Natural killer cell (primary cell): Measurements from ENCODE around the gene DEAF1. TPM values are rescaled to one million over a fixed set of nuclear protein-coding genes. Genes with fewer than 3 reads are reported as not detected.

Experiments used
- ATAC-seq, 3 donors: fragments of 150-1000 bp in 2 of 3; fragments of 200-7000 bp in 1 of 3; cut with Tn5 transposase; 1 replicate in 1 of 3; 2 replicates in 2 of 3; pipeline ENCODE4 v1.10.0; 2021; ENCODE audit warnings: mild to moderate bottlenecking in 2 of 3, moderate library complexity in 2 of 3
- DNase-seq, 2 donors: peaks; one replicate each; pipeline versions ENCODE4 v3.0.0 to v3.0.0-alpha.2; 2013 to 2021; ENCODE audit warnings: mixed read lengths in 1 of 2
- H3K27ac ChIP-seq: one replicate; pipeline ENCODE4 v1.5.1; 2013; ENCODE audit warnings: mild to moderate bottlenecking, low read length
- H3K27me3 ChIP-seq: one replicate; pipeline ENCODE4 v1.6.1; 2013; ENCODE audit warnings: low read length; ENCODE audit not compliant: control insufficient read depth, insufficient read depth
- H3K36me3 ChIP-seq: one replicate; pipeline ENCODE4 v1.6.1; 2013; ENCODE audit warnings: low read length; ENCODE audit not compliant: control insufficient read depth, insufficient read depth
- H3K4me1 ChIP-seq: one replicate; pipeline ENCODE4 v1.6.1; 2013; ENCODE audit warnings: low read length; ENCODE audit not compliant: control insufficient read depth, insufficient read depth
- H3K4me3 ChIP-seq: one replicate; pipeline ENCODE4 v1.5.1; 2013; ENCODE audit warnings: low read length
- H3K9me3 ChIP-seq: one replicate; pipeline ENCODE4 v1.6.1; 2013; ENCODE audit warnings: low read length; ENCODE audit not compliant: control insufficient read depth, insufficient read depth
- H3K27ac Mint-ChIP-seq, 2 donors: one replicate each; pipeline ENCODE4 v1.8.0; 2022; ENCODE audit warnings: mild to moderate bottlenecking in 2 of 2, mixed read lengths in 2 of 2, moderate library complexity in 1 of 2
- H3K27me3 Mint-ChIP-seq, 2 donors: one replicate each; pipeline ENCODE4 v1.8.0; 2022; ENCODE audit warnings: low read depth in 2 of 2, mixed read lengths in 2 of 2
- H3K36me3 Mint-ChIP-seq: one replicate; pipeline ENCODE4 v1.8.0; 2022; ENCODE audit warnings: mixed read lengths
- H3K4me1 Mint-ChIP-seq, 2 donors: one replicate each; pipeline ENCODE4 v1.8.0; 2022; ENCODE audit warnings: mixed read lengths in 2 of 2
- H3K4me3 Mint-ChIP-seq: one replicate; pipeline ENCODE4 v1.8.0; 2022; ENCODE audit warnings: mild to moderate bottlenecking, moderate library complexity, mixed read lengths
- H3K9me3 Mint-ChIP-seq, 2 donors: one replicate each; pipeline ENCODE4 v1.8.0; 2022; ENCODE audit warnings: mixed read lengths in 2 of 2
- CTCF ChIP-seq: fragments of 200-600 bp; IDR thresholded peaks from one replicate; pipeline ENCODE4 v1.8.0; 2022; ENCODE audit warnings: antibody characterized with exemption
- WGBS: methylation state at CpG from one replicate; pipeline ENCODE4 v1.1.7; 2013; ENCODE audit warnings: missing lambda C conversion rate; ENCODE audit not compliant: insufficient coverage; 5-methylcytosine and 5-hydroxymethylcytosine counted together
- intact Hi-C: fragments of 100-400 bp; cut with micrococcal nuclease; formaldehyde crosslinking; loops from one replicate; pipeline ENCODE4 v1.14.2; 2022
- total RNA-seq, 4 donors: library from RNA; stranded (reverse); fragments of 120-200 nt in 1 of 4; gene quantifications; one replicate each; pipeline versions ENCODE4 v1.2.3 to v1.2.4, GENCODE V29; 2013 to 2022

Gene DEAF1
- total RNA-seq, 3 donors from 2014 or later (not counting 1 experiment from before 2014, with no cell fraction given) = 25.9 to 26.9 (median 26.8) TPM

DNA sequence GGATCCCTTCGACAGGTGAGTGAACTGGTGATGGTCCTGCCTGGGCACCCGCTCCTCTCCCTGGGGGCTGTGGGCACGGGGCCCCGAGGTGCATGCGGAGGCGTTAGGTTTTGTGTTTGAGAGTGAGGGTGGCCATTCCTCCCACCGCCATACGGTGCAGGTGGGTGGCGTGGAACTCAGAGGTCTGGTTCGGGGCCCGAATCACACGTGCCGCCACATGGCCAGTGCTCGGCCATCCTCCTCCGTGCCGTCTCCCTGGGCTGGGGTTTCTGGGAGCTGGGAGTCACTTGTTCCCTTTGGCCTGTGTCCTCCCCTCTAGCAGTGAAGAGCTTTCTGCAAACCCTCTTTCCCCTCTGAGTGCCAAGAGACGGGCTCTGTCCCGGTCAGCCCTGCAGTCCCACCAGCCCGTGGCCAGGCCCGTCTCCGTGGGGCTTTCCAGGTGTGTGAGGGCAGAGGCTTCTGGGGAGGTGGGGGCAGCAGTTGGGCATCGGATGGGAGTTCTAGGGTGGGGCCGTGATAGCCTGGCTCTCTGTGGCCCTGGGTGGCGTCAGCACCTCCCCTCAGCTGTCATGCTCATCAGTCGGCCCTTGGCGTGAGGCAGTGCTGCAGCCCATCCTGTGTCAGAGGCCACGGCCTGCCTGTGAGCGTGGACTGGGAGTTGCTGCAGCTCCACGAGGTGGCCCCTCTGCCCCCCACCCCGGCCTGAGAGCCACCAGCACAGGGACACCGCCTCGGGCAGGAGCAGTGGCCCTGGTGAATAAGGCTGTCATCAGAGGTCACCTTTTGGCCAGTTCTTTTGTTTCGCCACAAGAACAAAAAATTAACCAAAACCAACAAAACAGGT, 89.5 kb downstream of the DEAF1 start:
- Mint-ChIP-seq H3K36me3 (no peaks in the 10 kb centered on the region), H3K4me1 (no peaks in the 10 kb centered on the region), H3K9me3 (no peaks in the 10 kb centered on the region), H3K27ac (no peak overlapping the region), H3K27me3 (no peaks in the 10 kb centered on the region), H3K4me3 (no peak overlapping the region)
- 96% methylated on average over 32 of the region's 33 CpGs for WGBS
- Histone ChIP-seq H3K4me3 (no peak overlapping the region), H3K9me3 (no peaks in the 10 kb centered on the region), H3K36me3 (peaks cover 80% of the 10 kb centered on the region), H3K27me3 (no peaks in the 10 kb centered on the region), H3K4me1 (no peaks in the 10 kb centered on the region), H3K27ac (no peak overlapping the region)
- ATAC-seq (no peak), DNase-seq (no peak)
- TF ChIP-seq CTCF = no peak
- intact Hi-C loops = no loop called here

DNA sequence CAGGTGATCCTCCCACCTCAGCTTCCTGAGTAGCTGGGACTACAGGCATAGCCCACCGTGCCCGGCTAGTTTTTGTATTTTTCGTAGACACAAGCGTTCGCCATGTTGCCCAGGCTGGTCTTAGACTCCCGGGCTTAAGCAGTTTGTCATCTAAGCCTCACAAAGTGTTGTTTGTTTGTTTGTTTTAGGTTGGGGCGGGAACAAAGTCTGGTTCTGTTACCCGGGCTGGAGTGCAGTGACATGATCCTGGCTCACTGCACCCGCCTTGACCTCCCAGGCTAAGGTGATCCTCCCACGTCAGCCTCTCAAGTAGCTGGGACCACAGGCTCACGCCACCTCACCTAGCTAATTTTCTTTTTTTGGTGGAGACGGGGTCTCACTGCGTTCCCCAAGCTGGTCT, 91.9 kb downstream of the DEAF1 start:
- H3K36me3 ChIP-seq = peaks cover 75% of the 10 kb centered on the region
- H3K36me3 Mint-ChIP-seq = no peaks in the 10 kb centered on the region

DNA sequence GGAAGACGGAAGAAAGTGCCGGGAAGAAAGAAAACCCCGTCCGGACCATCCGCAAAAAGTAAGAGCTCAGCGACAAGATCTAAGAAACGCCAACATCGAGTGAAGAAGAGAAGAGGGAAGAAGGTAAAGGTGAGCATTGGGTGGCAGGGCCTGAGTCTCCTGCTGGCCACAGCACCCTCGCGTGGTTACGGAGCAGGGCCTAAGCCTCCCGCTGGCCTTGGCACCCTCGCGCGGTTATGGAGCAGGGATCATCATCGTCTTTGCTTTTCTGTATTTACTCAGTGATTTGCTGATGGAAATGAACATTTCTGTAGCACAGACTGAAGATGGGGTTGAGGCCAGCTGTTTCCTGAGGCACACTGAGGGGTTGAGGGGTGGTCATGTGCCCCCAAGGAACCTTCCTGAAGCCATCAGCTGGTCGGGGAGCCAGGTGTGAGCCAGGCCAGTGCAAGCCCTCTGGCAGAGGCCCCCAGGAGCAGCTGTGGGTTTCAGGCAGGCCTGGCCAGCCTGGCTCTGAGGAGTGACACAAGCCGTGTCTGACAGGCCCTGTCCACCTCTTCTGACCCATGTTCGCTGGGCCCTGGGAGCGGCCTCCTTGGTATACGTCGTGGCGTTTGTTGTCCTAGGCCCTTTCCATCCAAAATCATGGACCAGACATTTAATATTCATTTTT, 93.3 kb downstream of the DEAF1 start:
- no peak for DNase-seq
- intact Hi-C loops = no loop called here
- Histone ChIP-seq H3K4me3 (no peak overlapping the region), H3K36me3 (peaks cover 76% of the 10 kb centered on the region), H3K27ac (no peak overlapping the region), H3K4me1 (peaks cover 5% of the 10 kb centered on the region), H3K27me3 (no peaks in the 10 kb centered on the region), H3K9me3 (no peaks in the 10 kb centered on the region)
- H3K36me3 Mint-ChIP-seq = no peaks in the 10 kb centered on the region
- H3K9me3 Mint-ChIP-seq = no peaks in the 10 kb centered on the region
- ATAC-seq = no peak
- 96% methylated on average over 22 of the region's 23 CpGs for WGBS
- H3K27ac Mint-ChIP-seq = peak overlapping the region in 1 of 2 donors; percentile 54
- no peak for TF ChIP-seq CTCF
- no peaks in the 10 kb centered on the region for H3K27me3 Mint-ChIP-seq
- no peak overlapping the region for H3K4me3 Mint-ChIP-seq
- H3K4me1 Mint-ChIP-seq = peaks cover 0 to 6% of the 10 kb centered on the region in 2 donors

More for the DNA sequence above, 91.9 kb downstream of the DEAF1 start:
- no peak overlapping the region for H3K4me3 ChIP-seq
- intact Hi-C loops = no loop called here
- no peak for TF ChIP-seq CTCF
- no peaks in the 10 kb centered on the region for H3K27me3 Mint-ChIP-seq
- no peak for DNase-seq
- H3K27me3 ChIP-seq = no peaks in the 10 kb centered on the region
- no peaks in the 10 kb centered on the region for H3K4me1 ChIP-seq
- H3K9me3 ChIP-seq = no peaks in the 10 kb centered on the region
- H3K9me3 Mint-ChIP-seq = no peaks in the 10 kb centered on the region
- H3K27ac Mint-ChIP-seq = no peak overlapping the region
- no peak for ATAC-seq
- H3K4me3 Mint-ChIP-seq = no peak overlapping the region
- H3K27ac ChIP-seq = no peak overlapping the region
- H3K4me1 Mint-ChIP-seq = no peaks in the 10 kb centered on the region
- 95% methylated on average over 13 of the region's 13 CpGs for WGBS
